WTC11 (cell line): ENCODE measurements around the gene ADGRB2. TPM values are rescaled to one million over a fixed set of nuclear protein-coding genes. Genes with fewer than 3 reads are reported as not detected.

Source experiments
- ATAC-seq: fragments of 200-7000 bp; cut with Tn5 transposase; 2 replicates; pipeline ENCODE4 v1.10.0; 2021; ENCODE audit warnings: mild to moderate bottlenecking, moderate library complexity
- CTCF ChIA-PET: fragments of 300-600 bp; sonication (Branson Sonifier 250); formaldehyde crosslinking; loops from one replicate; lab custom pipeline; 2021; ENCODE audit warnings: antibody characterized with exemption; lab: Charles Lee
- POLR2A ChIA-PET: fragments of 350-600 bp; sonication (Branson Sonifier 250); formaldehyde crosslinking; loops from one replicate; lab custom pipeline; 2021; ENCODE audit warnings: antibody characterized with exemption; lab: Charles Lee
- DNase-seq: peaks from one replicate; pipeline ENCODE4 v3.0.0; 2021; ENCODE audit warnings: low spot score
- H3K27ac Mint-ChIP-seq: 2 replicates; pipeline ENCODE4 v1.8.0; 2021; ENCODE audit warnings: mixed read lengths
- H3K27me3 Mint-ChIP-seq: 2 replicates; pipeline ENCODE4 v1.8.0; 2021; ENCODE audit warnings: low read depth, mild to moderate bottlenecking, moderate library complexity, mixed read lengths
- H3K36me3 Mint-ChIP-seq: 2 replicates; pipeline ENCODE4 v1.8.0; 2021; ENCODE audit warnings: mixed read lengths
- H3K4me1 Mint-ChIP-seq: 2 replicates; pipeline ENCODE4 v1.8.0; 2022; ENCODE audit warnings: mixed read lengths
- H3K4me3 Mint-ChIP-seq: 2 replicates; pipeline ENCODE4 v1.8.0; 2021; ENCODE audit warnings: mild to moderate bottlenecking, moderate library complexity, mixed read lengths
- H3K9me3 Mint-ChIP-seq: 2 replicates; pipeline ENCODE4 v1.8.0; 2021; ENCODE audit warnings: mixed read lengths
- AFF4 ChIP-seq: sonication (generic); formaldehyde crosslinking; IDR thresholded peaks from 2 replicates; pipeline ENCODE4 v1.8.1; 2023; ENCODE audit warnings: mild to moderate bottlenecking, missing genetic modification reagents, borderline replicate concordance
- AR ChIP-seq: fragments of 250-450 bp; sonication (Bioruptor Pico); IDR thresholded peaks from 2 replicates; pipeline ENCODE4 v1.9.0; 2021; ENCODE audit warnings: mild to moderate bottlenecking
- CREM ChIP-seq: sonication (generic); formaldehyde crosslinking; IDR thresholded peaks from 2 replicates; pipeline ENCODE4 v1.8.1; 2022; ENCODE audit warnings: mild to moderate bottlenecking, missing genetic modification reagents, moderate library complexity
- E2F4 ChIP-seq: sonication (generic); formaldehyde crosslinking; IDR thresholded peaks from 2 replicates; pipeline ENCODE4 v1.8.1; 2022; ENCODE audit warnings: low read depth, mild to moderate bottlenecking, moderate library complexity, missing genetic modification reagents, borderline replicate concordance
- ETV6 ChIP-seq: sonication (generic); formaldehyde crosslinking; IDR thresholded peaks from 2 replicates; pipeline ENCODE4 v1.8.1; 2022; ENCODE audit warnings: mild to moderate bottlenecking, missing genetic modification reagents
- FOXK1 ChIP-seq: sonication (generic); formaldehyde crosslinking; IDR thresholded peaks from 2 replicates; pipeline ENCODE4 v1.8.0; 2022; ENCODE audit warnings: mild to moderate bottlenecking, moderate library complexity, missing genetic modification reagents
- IRF1 ChIP-seq: sonication (generic); formaldehyde crosslinking; IDR thresholded peaks from 2 replicates; pipeline ENCODE4 v1.8.0; 2023; ENCODE audit warnings: missing genetic modification reagents
- SMAD3 ChIP-seq: sonication (generic); formaldehyde crosslinking; IDR thresholded peaks from 2 replicates; pipeline ENCODE4 v1.8.0; 2022; ENCODE audit warnings: missing genetic modification reagents, mild to moderate bottlenecking, borderline replicate concordance
- STAT6 ChIP-seq: sonication (generic); formaldehyde crosslinking; conservative IDR thresholded peaks from 2 replicates; pipeline ENCODE4 v1.8.1; 2023; ENCODE audit warnings: mild to moderate bottlenecking, low read depth, missing genetic modification reagents, moderate library complexity
- USF1 ChIP-seq: sonication (generic); formaldehyde crosslinking; IDR thresholded peaks from 2 replicates; pipeline ENCODE4 v1.8.0; 2022; ENCODE audit warnings: mild to moderate bottlenecking, missing genetic modification reagents
- USF2 ChIP-seq: sonication (generic); formaldehyde crosslinking; IDR thresholded peaks from 2 replicates; pipeline ENCODE4 v1.8.1; 2023; ENCODE audit warnings: mild to moderate bottlenecking, missing genetic modification reagents, moderate library complexity
- ZNF232 ChIP-seq: sonication (generic); formaldehyde crosslinking; IDR thresholded peaks from 2 replicates; pipeline ENCODE4 v1.8.0; 2022; ENCODE audit warnings: mild to moderate bottlenecking, missing genetic modification reagents
- ZNF532 ChIP-seq: fragments of 250-450 bp; sonication (Bioruptor Pico); IDR thresholded peaks from 2 replicates; pipeline ENCODE4 v1.9.0; 2021; ENCODE audit warnings: mild to moderate bottlenecking, borderline replicate concordance
- total RNA-seq: library from RNA; stranded (reverse); gene quantifications from 3 replicates; pipeline ENCODE4 v1.2.3, GENCODE V29; 2021

Gene ADGRB2
- total RNA-seq, 1 experiment from 2014 or later, result 39.3 TPM

GRCh38 chr1:31788138-31788824 lies 24.1 kb upstream of the ADGRB2 start (continued):
- TF ChIP-seq USF1 (CRISPR knock-in tag) (no peak; the same call in 1 of the 2 replicates), SMAD3 (CRISPR knock-in tag) (peak; percentile 76), ZNF532 (CRISPR knock-in tag) (no peak), AR (CRISPR knock-in tag) (no peak), E2F4 (CRISPR knock-in tag) (no peak)

- ATAC-seq, result no peak
- Mint-ChIP-seq H3K4me1 (peaks cover 17% of the 10 kb centered on the region), H3K27me3 (no peaks in the 10 kb centered on the region)
- TF ChIP-seq FOXK1 (no peak), E2F4 (CRISPR knock-in tag) (no peak), ZNF232 (CRISPR knock-in tag) (no peak), ETV6 (no peak), STAT6 (CRISPR knock-in tag) (no peak), CREM (CRISPR knock-in tag) (no peak), USF2 (CRISPR knock-in tag) (no peak), IRF1 (CRISPR knock-in tag) (no peak), AFF4 (CRISPR knock-in tag) (no peak)
- TF ChIP-seq, all 79 proteins: peak for 0
- ChIA-PET POLR2A (no interaction called here), CTCF (interaction anchor here (0.9 to 4.7 kb wide), 15 partner anchors 9 to 275 kb away, joined by 3 to 282 read pairs (median 26); partner anchors contain the start of genes ADGRB2, COL16A1, PEF1 and SPOCD1)
- Mint-ChIP-seq H3K9me3 (no peaks in the 10 kb centered on the region), H3K36me3 (no peaks in the 10 kb centered on the region), H3K4me3 (peak overlapping the region; percentile 83), H3K27ac (peak overlapping the region; percentile 93)
- no peak for DNase-seq
These were observed 23.6 kb upstream of the ADGRB2 start for GRCh38 chr1:31787786-31788137.
